HG02571 (cell line): ENCODE measurements around the gene DHX38.

Experiments
- ATAC-seq: cut with Tn5 transposase; IDR thresholded peaks from one replicate; pipeline ENCODE4 v1.9.1; 2021; ENCODE audit warnings: mild to moderate bottlenecking, moderate library complexity; ENCODE audit not compliant: unreplicated experiment

The DHX38 gene

DNA sequence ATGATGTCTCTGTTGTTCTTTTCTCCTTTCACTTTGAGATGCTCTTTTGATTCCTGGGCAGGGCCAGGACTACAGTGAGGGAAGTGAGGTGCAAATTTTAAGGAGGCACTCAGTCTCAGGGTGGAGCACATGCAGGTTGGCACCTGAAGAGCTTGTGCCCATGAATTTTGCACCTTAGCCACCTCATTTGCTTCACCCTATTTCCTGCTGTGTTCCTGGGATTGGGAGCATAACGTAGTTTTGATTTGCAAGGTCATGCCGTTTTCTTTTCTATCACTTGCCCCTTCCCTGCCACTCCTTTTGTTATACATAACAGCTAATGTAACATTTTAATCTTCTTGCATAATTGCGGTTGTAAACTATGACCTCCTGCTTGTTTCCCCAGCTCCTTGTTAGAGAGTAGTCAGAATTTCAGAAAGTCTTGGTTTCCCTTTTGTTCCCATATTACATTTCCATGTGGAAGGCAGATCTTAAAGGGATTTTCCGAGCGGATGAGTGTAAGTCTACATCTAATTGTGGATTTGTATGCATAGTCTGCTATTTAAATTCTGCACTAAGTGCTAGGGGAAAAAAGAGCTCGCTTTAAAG, 68.6 kb downstream of the DHX38 start:
- no peak for ATAC-seq
